Measurements from ENCODE around the gene HOMER2. TPM values are rescaled to one million over a fixed set of nuclear protein-coding genes. Genes with fewer than 3 reads are reported as not detected.
A peak's percentile ranks its signal among the peaks of the same experiment; 100 is the strongest.

HOMER2 gene
- polyA plus RNA-seq, 3 donors = 0.92 to 2.4 (median 1.6) TPM

- H2AFZ ChIP-seq (ENCODE audit: insufficient read depth, low read depth, low read length, poor library complexity, severe bottlenecking) = no peak overlapping the region
- H3K27me3 ChIP-seq (ENCODE audit: control insufficient read depth in 2 of 2, insufficient read depth in 2 of 2, low read length in 2 of 2) = no peaks in the 10 kb centered on the region
- no peak overlapping the region for H3K4me3 ChIP-seq (replicated peaks in 1 of 3; ENCODE audit: low read depth in 2 of 3, low read length in 3 of 3)
- no peak overlapping the region for H3K27ac ChIP-seq (ENCODE audit: low read depth in 1 of 2, low read length in 2 of 2)
- H3K9me3 Mint-ChIP-seq = no peaks in the 10 kb centered on the region
- H3K27ac Mint-ChIP-seq = no peak overlapping the region
- H3K36me3 ChIP-seq (replicated peaks in 1 of 2; ENCODE audit: control insufficient read depth in 1 of 2, insufficient read depth in 2 of 2, low read length in 2 of 2) = no peaks in the 10 kb centered on the region
- no peaks in the 10 kb centered on the region for H3K79me2 ChIP-seq (ENCODE audit: insufficient read depth, low read length)
- H3K4me3 Mint-ChIP-seq = no peak overlapping the region
- peaks cover 0 to 2% of the 10 kb centered on the region in 2 donors for H3K36me3 Mint-ChIP-seq
- peaks cover 6 to 9% of the 10 kb centered on the region in 2 donors for H3K4me1 ChIP-seq (ENCODE audit: control insufficient read depth in 1 of 2, insufficient read depth in 2 of 2, low read length in 2 of 2)
- H3K9ac ChIP-seq (ENCODE audit: insufficient read depth, low read length, poor library complexity, severe bottlenecking) = no peak overlapping the region
- WGBS (ENCODE audit: insufficient coverage) = 98% methylated on average over 7 of the region's 11 CpGs
- intact Hi-C loops (cut with micrococcal nuclease) = no loop called here
- H3K4me1 Mint-ChIP-seq = peaks cover 8% of the 10 kb centered on the region
- no peaks in the 10 kb centered on the region for H3K27me3 Mint-ChIP-seq (ENCODE audit: low read depth in 3 of 3)
- DNase-seq = no peak
- H3K9me3 ChIP-seq (replicated peaks in 1 of 2; ENCODE audit: control insufficient read depth in 1 of 2, insufficient read depth in 1 of 2, low read length in 2 of 2) = no peaks in the 10 kb centered on the region
- no peaks in the 10 kb centered on the region for H4K20me1 ChIP-seq (ENCODE audit: insufficient read depth, low read length)
- no peak overlapping the region for H3K4me2 ChIP-seq (replicated peaks; ENCODE audit: extremely low read depth, low read length, poor library complexity, severe bottlenecking)
- no peak for TF ChIP-seq CTCF (IDR thresholded peaks at IDR 0.05)
These were observed 93.6 kb downstream of the HOMER2 start for GRCh38 chr15:82858932-82859331.

- H3K27me3 Mint-ChIP-seq (ENCODE audit: low read depth in 3 of 3) = peaks cover 0 to 1% (median 0%) of the 10 kb centered on the region in 3 donors
- H3K27ac Mint-ChIP-seq = peak overlapping the region in 1 of 7 donors; percentile 86
- peaks cover 13 to 18% of the 10 kb centered on the region in 2 donors for H3K4me1 ChIP-seq (ENCODE audit: control insufficient read depth in 1 of 2, insufficient read depth in 2 of 2, low read length in 2 of 2)
- no peaks in the 10 kb centered on the region for H3K79me2 ChIP-seq (ENCODE audit: insufficient read depth, low read length)
- no peak overlapping the region for H3K27ac ChIP-seq (ENCODE audit: low read depth in 1 of 2, low read length in 2 of 2)
- no peaks in the 10 kb centered on the region for H3K36me3 Mint-ChIP-seq
- H3K9me3 ChIP-seq (replicated peaks in 1 of 2; ENCODE audit: control insufficient read depth in 1 of 2, insufficient read depth in 1 of 2, low read length in 2 of 2) = no peaks in the 10 kb centered on the region
- no peak overlapping the region for H3K4me3 Mint-ChIP-seq
- H3K4me2 ChIP-seq (replicated peaks; ENCODE audit: extremely low read depth, low read length, poor library complexity, severe bottlenecking) = no peak overlapping the region
- no peaks in the 10 kb centered on the region for H3K9me3 Mint-ChIP-seq
- H3K36me3 ChIP-seq (replicated peaks in 1 of 2; ENCODE audit: control insufficient read depth in 1 of 2, insufficient read depth in 2 of 2, low read length in 2 of 2) = no peaks in the 10 kb centered on the region
- peaks cover 20% of the 10 kb centered on the region for H3K4me1 Mint-ChIP-seq
- no peak overlapping the region for H2AFZ ChIP-seq (ENCODE audit: insufficient read depth, low read depth, low read length, poor library complexity, severe bottlenecking)
- no peak for DNase-seq
- H3K27me3 ChIP-seq (ENCODE audit: control insufficient read depth in 2 of 2, insufficient read depth in 2 of 2, low read length in 2 of 2) = no peaks in the 10 kb centered on the region
- H3K4me3 ChIP-seq (replicated peaks in 1 of 3; ENCODE audit: low read depth in 2 of 3, low read length in 3 of 3) = no peak overlapping the region
- intact Hi-C loops (cut with micrococcal nuclease) = no loop called here
- no peaks in the 10 kb centered on the region for H4K20me1 ChIP-seq (ENCODE audit: insufficient read depth, low read length)
- no peak for TF ChIP-seq CTCF (IDR thresholded peaks at IDR 0.05)
- WGBS (ENCODE audit: insufficient coverage) = 100% methylated on average over 3 of the region's 10 CpGs
- no peak overlapping the region for H3K9ac ChIP-seq (ENCODE audit: insufficient read depth, low read length, poor library complexity, severe bottlenecking)
These were observed 95.9 kb downstream of the HOMER2 start for GRCh38 chr15:82856397-82857170.

Data from CD14-positive monocyte (primary cell).